GM18873 (cell line): ENCODE measurements around the gene PHTF1.

Experiments used
- ATAC-seq: cut with Tn5 transposase; IDR thresholded peaks from one replicate; pipeline ENCODE4 v1.9.1; 2021; ENCODE audit warnings: mild to moderate bottlenecking, moderate library complexity, moderate number of reproducible peaks; ENCODE audit not compliant: unreplicated experiment, low FRiP score

The PHTF1 gene

DNA sequence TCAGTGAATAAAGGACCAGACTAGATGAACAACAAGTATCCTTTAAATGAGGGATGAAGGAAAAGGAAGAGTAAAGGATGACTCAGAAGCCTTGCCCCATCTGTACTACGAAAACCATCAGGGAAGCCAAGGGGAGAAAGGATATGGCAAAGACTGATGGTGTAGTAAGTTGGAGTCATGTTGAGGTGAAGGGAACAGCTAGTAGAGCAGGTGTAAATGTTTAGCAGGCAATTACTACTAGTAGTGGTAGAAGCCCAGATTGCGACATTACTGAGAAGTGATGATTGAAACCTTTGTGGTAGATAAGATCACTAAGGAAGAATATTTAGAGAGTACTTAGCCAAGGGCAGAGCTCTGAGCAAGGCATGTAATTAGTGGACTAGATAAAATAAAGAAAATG, 84.0 kb downstream of the PHTF1 start:
- no peak for ATAC-seq

DNA sequence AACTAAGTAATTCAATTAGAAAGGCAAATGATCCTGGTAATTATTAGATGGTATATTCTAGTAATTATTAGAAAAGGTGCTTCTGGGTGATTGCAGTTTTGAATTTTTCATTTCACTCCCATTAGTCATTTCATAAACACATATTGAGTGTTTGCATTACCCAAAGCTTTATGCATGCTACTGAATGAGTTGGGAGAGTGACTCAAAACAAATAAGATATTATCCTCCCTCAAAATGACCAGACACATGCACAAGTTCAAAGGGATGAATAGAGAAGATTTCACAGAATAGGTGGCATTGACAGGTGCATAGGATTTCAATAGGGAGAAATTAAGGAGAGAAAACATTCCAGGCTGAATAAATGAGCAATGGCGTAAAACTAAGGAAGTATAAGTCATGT, 84.7 kb downstream of the PHTF1 start:
- no peak for ATAC-seq

DNA sequence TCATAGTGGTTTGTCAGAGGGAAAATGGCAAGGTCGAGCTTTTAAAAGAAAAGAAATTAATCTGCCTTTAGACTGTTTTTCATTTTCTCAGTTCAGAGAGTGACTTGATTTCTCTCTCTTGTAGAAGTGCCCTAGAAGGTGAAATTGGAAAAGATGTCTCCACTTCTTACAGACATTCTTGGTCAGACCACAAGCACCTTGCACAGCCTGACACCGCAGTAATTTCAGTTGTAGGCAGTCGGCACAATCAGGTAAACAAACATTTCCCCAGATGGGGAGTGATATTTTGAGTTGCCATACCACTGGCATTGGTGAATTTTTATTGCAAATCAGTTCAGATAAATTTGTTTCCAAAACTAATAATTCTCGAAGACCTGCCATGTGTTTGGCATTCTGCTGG, 86.8 kb downstream of the PHTF1 start:
- ATAC-seq = no peak

DNA sequence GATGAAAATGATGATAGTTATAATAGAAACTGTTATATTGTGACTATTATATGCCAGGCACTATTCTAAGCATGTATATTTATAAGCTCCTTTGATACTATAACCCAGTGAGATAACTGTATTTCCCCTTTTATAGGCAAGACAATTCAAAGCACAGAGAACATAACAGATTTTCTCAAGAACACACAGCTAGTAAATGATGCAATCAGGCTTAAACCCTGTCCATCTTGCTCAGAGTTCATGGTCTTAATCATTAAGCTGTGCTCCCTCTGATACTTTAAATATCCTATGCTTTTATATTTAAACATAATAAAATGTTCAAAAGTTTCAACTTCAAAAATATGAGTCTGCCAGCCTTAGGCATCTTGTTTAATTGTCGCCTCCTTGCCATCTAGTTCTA, 88.6 kb downstream of the PHTF1 start:
- no peak for ATAC-seq

DNA sequence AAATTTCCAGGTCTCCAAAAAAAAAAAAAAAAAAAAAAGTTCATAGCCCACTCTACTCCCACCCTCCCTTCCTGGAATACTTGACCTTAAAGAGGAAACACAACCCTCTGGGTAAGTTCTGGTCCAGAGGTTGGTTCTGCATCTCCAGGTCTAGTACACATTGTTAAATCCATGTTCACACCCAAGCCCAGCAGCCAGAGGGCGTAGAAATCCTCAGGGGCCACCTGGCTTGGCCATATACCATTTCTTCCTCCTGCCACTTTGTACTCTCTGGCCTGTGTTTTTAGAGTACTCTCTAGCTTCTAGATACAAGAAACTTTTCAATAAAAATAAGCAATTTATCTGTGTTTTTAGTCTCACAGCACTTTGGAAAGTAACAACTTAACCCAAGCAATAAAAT, 89.3 kb downstream of the PHTF1 start:
- no peak for ATAC-seq

DNA sequence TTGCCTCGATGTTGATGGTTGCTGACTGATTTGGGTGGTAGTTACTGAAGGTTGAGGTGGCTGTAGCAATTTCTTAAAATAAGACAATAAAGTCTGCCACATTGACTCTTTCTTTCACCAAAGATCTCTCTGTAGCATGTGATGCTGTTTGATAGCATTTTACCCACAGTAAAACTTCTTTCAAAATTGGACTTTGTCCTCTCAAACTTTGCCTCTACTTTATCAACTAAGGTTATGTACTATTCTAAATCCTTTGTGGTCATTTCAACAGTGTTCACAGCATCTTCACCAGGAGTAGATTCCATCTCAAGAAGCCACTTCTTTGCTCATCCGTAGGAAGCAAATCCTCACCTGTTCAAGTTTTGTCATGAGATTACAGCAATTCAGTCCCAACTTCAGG, 93.2 kb downstream of the PHTF1 start:
- no peak for ATAC-seq

DNA sequence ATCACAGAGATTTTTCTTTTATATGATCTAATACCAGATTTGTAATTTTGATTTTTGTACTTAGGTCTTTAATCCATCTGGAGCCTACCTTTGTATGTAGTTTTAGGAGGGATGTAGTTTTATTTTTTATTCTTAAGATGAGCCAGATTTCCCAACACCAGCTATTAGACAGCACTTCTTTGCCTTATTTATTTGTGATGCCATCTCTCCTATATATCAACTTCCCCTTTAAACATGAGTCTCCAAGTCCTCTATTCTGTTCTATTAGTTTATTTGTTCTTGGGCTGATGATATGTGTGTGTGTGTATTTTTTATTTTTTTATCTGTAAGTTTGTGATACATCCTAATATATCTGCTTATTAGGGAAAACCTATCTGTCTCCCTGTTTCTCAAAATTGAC, 94.2 kb downstream of the PHTF1 start:
- ATAC-seq = no peak

DNA sequence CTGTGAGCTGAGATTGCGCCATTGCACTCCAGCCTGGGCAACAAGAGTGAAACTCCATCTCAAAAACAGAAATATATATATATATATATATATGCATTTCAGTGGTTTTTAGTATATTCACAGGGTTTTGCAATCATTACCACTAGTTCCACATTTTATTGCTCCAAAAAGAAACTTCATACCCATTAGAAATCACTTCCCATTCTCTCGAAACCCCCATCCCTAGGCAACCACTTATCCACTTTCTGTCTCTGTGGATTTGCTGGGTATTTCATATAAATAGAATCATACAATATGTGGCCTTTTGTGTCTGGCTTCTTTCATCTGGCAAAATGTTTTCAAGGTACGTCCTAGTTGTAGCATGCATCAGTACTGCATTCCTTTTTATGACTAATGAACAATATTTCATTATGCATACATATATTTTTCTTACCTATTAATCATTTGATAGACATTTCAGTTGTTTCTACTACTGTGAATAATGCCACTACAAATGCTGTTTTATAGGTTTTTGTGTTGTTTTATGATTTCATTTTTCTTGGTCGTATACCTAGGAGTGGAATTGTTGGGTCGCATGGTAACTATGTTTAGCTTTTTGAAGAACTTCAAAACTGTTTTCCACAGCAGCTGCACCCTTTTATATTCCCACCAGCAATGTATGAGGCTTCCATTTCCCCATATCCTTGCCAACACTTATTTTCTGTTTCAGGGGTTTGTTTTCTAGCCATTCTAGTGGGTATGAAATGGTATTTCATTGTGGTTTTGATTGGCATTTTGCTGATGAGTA, 95.9 kb downstream of the PHTF1 start:
- ATAC-seq = no peak

DNA sequence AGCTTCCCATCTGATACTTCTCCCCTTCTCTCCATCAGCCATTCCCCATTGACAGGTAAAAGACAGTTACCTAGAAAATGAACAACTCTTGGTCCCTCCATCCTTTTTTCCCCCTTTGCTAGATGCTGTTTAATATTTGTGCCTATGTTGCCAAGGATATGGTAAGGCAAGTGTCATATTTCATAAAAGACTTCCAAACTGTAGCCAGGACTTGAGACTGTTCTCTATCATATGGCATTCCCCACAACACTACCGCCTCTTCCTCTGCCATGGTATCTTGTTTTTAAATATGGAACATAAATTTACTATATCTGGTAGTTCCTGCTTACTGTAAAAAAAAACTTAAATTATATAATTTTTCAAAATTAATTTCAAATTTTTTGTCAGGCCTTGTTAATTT, 97.2 kb downstream of the PHTF1 start:
- ATAC-seq = no peak

DNA sequence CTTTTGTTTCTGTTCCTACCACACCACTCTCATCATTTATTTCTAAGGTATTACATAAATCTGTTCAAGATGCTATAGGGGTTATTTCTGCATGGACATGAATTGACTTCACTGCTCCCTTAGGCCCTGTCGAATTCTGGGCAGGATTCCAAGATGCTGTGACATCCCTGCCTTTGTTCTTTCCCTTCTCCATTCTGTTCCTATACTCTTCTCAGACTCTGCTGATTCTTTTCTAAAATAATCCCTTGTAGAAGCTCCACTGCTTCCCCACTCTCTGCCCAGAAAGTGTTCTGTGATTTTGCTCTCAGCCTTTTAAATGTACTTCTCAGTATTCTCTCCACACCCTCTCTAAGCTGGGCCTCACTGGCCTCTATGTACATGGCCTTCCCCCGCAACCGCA, 99.2 kb downstream of the PHTF1 start:
- ATAC-seq = no peak

DNA sequence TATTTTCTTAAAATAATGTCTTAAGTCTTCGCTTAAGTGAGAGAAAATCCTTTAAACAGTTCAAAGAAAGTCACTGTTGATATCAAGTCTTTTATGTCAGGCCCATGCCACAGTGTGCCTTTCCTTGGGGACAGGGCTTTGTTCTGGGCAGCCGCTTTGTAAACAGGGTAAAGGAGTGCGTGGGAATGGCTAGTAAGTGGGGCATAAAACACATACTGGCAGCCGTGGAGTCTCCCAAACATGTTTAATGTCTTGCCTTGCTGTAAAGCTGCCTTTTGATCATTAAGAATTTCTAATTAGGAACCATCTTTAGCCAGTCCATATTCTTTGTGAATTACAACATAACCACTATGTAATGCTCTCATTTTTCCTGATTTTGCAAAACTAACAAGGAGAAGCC, 99.7 kb downstream of the PHTF1 start:
- ATAC-seq = no peak

DNA sequence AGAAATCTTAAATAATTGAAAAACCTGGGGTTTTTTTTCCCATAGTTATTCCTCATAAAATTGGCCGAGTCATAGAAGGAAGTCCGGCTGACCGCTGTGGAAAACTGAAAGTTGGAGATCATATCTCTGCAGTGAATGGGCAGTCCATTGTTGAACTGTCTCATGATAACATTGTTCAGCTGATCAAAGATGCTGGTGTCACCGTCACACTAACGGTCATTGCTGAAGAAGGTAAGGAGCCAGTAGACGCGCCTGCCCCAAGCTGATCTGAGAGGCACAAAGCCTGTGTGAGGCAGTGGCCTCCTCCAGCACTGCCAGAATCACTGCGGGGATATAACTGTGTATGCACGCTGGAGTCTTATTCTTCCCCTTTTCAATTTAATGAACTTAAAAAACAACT, 100.3 kb downstream of the PHTF1 start:
- ATAC-seq = no peak

DNA sequence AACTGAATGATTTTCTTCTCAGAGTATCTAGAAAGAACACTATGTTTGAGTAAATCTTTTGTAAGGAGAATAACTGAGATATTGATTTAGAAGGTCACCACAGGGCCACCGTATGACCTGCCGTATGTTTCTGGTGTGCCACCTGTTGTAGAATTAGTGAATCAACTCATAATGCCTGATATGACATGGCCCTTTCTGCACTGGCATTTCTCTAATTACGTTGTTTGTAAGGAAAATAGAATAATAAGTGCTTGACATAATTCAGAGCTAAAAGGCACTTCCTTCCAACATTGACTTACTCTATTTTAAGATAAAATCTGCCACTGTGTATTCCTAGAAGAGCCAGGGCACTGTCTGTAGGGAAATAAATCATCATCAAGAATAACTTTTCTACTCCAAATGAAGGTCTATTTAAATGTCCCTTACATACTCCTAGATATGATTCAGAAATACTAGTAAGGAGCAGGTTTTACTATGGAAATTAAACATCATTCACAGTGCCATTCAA, 101.7 kb downstream of the PHTF1 start:
- no peak for ATAC-seq

DNA sequence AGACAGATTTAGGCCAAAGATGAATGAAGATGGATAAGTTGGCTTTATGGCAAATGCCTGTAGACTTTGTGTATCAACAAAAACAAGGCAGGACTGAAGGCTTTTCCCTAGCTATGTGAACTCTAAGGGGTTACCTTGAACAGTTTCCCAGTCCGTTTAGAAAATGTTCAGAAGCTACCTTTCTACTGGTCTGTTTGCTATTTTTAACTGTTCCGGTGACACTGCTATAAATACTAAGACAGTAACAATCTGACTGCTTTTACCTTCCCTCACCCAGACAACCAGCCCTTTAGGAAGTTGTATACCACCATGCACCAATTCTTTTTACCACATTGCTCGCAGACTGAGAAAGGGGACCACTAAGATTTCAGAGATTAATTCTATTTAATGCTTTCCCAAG, 102.2 kb downstream of the PHTF1 start:
- ATAC-seq = no peak

DNA sequence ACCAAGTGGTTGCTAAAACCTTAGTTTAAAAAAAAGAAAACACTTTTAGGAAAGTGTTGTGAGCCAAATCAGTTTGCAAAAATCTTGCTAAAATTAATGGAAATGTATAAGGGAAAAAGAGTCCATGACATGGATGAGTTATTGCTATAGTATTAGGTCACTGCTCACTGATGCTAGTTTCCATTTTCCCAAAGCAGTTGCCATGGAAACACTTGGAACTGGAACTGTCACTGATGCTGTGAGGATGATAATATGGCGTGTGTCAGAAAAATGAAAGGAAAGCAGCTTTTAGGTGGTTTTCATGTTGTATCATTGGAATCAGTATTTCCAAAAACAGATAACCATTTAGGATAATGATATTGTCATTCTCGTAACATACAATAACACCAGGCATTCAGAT, 104.4 kb downstream of the PHTF1 start:
- ATAC-seq = no peak

DNA sequence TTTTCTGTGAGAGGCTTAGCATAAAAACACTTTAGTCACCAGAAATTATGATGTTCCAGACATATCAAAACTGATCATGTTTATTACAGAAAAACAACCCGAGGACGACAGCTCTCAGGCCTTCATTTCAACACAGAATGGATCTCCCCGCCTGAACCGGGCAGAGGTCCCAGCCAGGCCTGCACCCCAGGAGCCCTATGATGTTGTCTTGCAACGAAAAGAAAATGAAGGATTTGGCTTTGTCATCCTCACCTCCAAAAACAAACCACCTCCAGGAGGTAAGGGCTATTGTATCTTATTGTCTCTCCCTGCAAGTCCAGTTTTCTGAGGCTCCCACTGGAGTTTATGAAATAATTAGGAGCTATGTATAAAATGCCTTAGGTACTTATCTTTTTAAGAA, 105.5 kb downstream of the PHTF1 start:
- no peak for ATAC-seq

DNA sequence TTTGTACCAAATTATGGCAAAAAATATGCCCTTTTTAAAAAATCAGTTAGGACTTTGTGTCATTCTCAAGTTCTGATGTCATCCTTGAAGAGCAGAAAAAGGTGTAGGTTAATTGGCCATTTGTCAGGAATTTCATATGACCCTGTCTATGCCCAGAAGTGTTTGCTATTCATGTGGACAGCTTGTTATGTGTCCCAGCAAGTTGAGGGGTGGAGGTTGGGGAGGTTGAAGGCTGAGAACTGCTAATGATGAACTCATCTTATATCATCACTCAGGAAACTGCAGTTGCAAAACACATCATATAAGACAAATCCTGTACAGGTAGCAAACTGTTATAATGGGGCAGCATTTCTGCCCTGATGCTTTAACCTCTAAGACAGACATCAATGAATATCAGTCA, 106.5 kb downstream of the PHTF1 start:
- ATAC-seq = no peak

DNA sequence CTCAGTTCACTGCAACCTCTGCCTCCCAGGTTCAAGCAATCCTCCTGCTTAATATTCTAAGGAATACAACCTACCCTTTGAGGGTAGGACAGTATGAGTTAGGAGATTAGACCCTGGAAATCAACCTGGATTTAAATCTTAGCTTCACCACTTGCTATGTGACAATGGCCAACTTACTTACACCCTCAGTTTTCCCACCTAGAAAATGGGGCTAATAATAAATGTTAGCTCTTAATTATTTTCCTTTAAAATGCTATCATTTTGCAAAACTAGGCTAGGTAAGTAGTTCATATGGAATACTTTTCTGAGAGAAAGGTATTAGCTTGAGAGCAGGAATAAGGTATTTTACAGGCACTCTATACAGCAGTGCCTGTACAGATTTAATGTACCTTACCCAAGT, 110.8 kb downstream of the PHTF1 start:
- no peak for ATAC-seq

DNA sequence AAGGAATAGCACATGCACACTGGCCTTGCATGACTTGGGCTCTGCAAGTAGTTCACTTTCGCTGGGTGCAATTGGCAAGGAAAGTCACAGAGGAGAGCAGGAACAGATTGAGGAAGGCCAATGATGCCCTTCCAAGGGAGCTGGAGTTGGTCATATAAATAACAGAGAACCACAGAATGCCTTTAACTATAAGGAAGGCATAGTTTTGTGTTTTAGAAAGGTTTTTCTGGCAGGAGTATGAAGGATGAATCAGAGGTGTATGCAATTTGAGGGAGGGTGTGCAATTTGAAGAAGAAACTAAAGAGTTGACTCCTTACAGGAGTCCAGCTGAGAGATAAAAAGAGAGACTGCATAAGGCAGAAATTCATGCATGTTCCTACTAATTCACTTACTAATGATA, 112.1 kb downstream of the PHTF1 start:
- no peak for ATAC-seq
